Neural cell (in vitro differentiated cells): ENCODE results near the gene RING1. TPM values are rescaled to one million over a fixed set of nuclear protein-coding genes. Genes with fewer than 3 reads are reported as not detected.

Source experiments
- H2AFZ ChIP-seq: fragments of 200-600, 300-800 bp; sonication (generic), shearing (Covaris generic); 2 replicates; pipeline ENCODE4 v1.6.0; 2014; ENCODE audit warnings: low read depth, mild to moderate bottlenecking, antibody characterized with exemption, low read length, moderate library complexity
- H3F3A ChIP-seq: fragments of 200-600 bp; shearing (Covaris generic); 2 replicates; pipeline ENCODE4 v1.6.1; 2016; ENCODE audit warnings: mild to moderate bottlenecking, moderate library complexity, mixed read lengths, antibody characterized with exemption, low read length; ENCODE audit not compliant: insufficient read depth, poor library complexity, severe bottlenecking
- H3K27ac ChIP-seq: fragments of 200-600, 300-800 bp; sonication (generic), shearing (Covaris generic); 2 replicates; pipeline ENCODE4 v1.5.1; 2014; ENCODE audit warnings: mild to moderate bottlenecking, low read length, moderate library complexity
- H3K27me3 ChIP-seq: fragments of 300-800, 200-600 bp; sonication (generic), shearing (Covaris generic); 2 replicates; pipeline ENCODE4 v1.6.0; 2014; ENCODE audit warnings: mild to moderate bottlenecking, low read depth, low read length, moderate library complexity; ENCODE audit not compliant: insufficient read depth
- H3K36me3 ChIP-seq: fragments of 300-800, 200-600 bp; sonication (generic), shearing (Covaris generic); 2 replicates; pipeline ENCODE4 v1.5.1; 2014; ENCODE audit warnings: mild to moderate bottlenecking, antibody characterized with exemption, low read length, moderate library complexity; ENCODE audit not compliant: insufficient read depth
- H3K4me2 ChIP-seq: fragments of 300-800, 200-600 bp; sonication (generic), shearing (Covaris generic); 2 replicates; pipeline ENCODE4 v1.6.0; 2014; ENCODE audit warnings: mild to moderate bottlenecking, low read length
- H3K4me3 ChIP-seq: fragments of 300-800, 200-600 bp; sonication (generic), shearing (Covaris generic); 2 replicates; pipeline ENCODE4 v1.5.1; 2014; ENCODE audit warnings: mild to moderate bottlenecking, low read length, moderate library complexity
- H3K79me2 ChIP-seq: fragments of 200-600 bp; shearing (Covaris generic); replicated peaks from 2 replicates; pipeline ENCODE4 v1.6.0; 2014; ENCODE audit warnings: mild to moderate bottlenecking, low read length, moderate library complexity; ENCODE audit not compliant: insufficient read depth
- H3K9ac ChIP-seq: fragments of 300-800, 200-600 bp; sonication (generic), shearing (Covaris generic); 2 replicates; pipeline ENCODE4 v1.6.1; 2016; ENCODE audit warnings: mild to moderate bottlenecking, low read length, mixed read lengths
- H3K9me2 ChIP-seq: fragments of 200-600 bp; shearing (Covaris generic); 2 replicates; pipeline ENCODE4 v1.6.1; 2016; ENCODE audit warnings: mild to moderate bottlenecking, low read length, mixed read lengths; ENCODE audit not compliant: insufficient read depth
- H3K9me3 ChIP-seq: fragments of 200-600, 300-800 bp; sonication (generic), shearing (Covaris generic); 2 replicates; pipeline ENCODE4 v1.6.1; 2016; ENCODE audit warnings: mild to moderate bottlenecking, mixed run types, low read length, moderate library complexity, mixed read lengths
- H4K20me1 ChIP-seq: fragments of 200-600 bp; shearing (Covaris generic); 2 replicates; pipeline ENCODE4 v1.6.1; 2016; ENCODE audit warnings: mild to moderate bottlenecking, mixed run types; ENCODE audit not compliant: insufficient read depth
- CTCF ChIP-seq: fragments of 450-650 bp; IDR thresholded peaks from 2 replicates; pipeline ENCODE4 v1.5.1; 2014; ENCODE audit warnings: antibody characterized with exemption, mild to moderate bottlenecking, moderate library complexity; ENCODE audit not compliant: poor library complexity, severe bottlenecking
- EP300 ChIP-seq: fragments of 450-650 bp; conservative IDR thresholded peaks from 2 replicates; pipeline ENCODE4 v1.6.1; 2014; ENCODE audit warnings: antibody characterized with exemption, mild to moderate bottlenecking, moderate library complexity; ENCODE audit not compliant: poor library complexity, severe bottlenecking
- EZH2 ChIP-seq: fragments of 200-600, 300-800 bp; shearing (Covaris generic), sonication (generic); IDR thresholded peaks from 2 replicates; pipeline ENCODE4 v1.6.1; 2014; ENCODE audit warnings: antibody characterized with exemption, low read length, borderline replicate concordance, mild to moderate bottlenecking; ENCODE audit not compliant: insufficient read depth, poor library complexity, severe bottlenecking
- MXI1 ChIP-seq: fragments of 450-650 bp; conservative IDR thresholded peaks from 2 replicates; pipeline ENCODE4 v1.6.1; 2014; ENCODE audit warnings: antibody characterized with exemption, mild to moderate bottlenecking; ENCODE audit not compliant: poor library complexity, severe bottlenecking
- POLR2AphosphoS5 ChIP-seq: IDR thresholded peaks from 2 replicates; pipeline ENCODE4 v1.6.1; 2012
- RAD21 ChIP-seq: fragments of 450-650 bp; conservative IDR thresholded peaks from 2 replicates; pipeline ENCODE4 v1.6.1; 2014; ENCODE audit warnings: antibody characterized with exemption, mild to moderate bottlenecking, moderate library complexity
- REST ChIP-seq: IDR thresholded peaks from 2 replicates; pipeline ENCODE4 v1.6.1; 2012; ENCODE audit warnings: borderline replicate concordance
- SMC3 ChIP-seq: fragments of 450-650 bp; conservative IDR thresholded peaks from 2 replicates; pipeline ENCODE4 v1.6.1; 2014; ENCODE audit warnings: antibody characterized with exemption, mild to moderate bottlenecking, moderate library complexity; ENCODE audit not compliant: poor library complexity
- TAF1 ChIP-seq: IDR thresholded peaks from 2 replicates; pipeline ENCODE4 v1.6.1; 2012; ENCODE audit warnings: low read depth
- polyA plus RNA-seq: library from polyadenylated mRNA; depleted of rRNA; stranded (reverse); fragments of >200 nt; gene quantifications from 2 replicates; pipeline ENCODE4 v1.2.3, GENCODE V29; 2014

The RING1 gene
- polyA plus RNA-seq, 1 donor from 2014 or later: 107 TPM

- no peak overlapping the region for H3K27ac ChIP-seq
- no peak overlapping the region for H2AFZ ChIP-seq
- H3F3A ChIP-seq: no peaks in the 10 kb centered on the region
- peak overlapping the region; percentile 62 for H3K4me3 ChIP-seq
- no peak overlapping the region for H3K4me2 ChIP-seq
- no peaks in the 10 kb centered on the region for H3K9me3 ChIP-seq
- H3K79me2 ChIP-seq: peaks cover 15% of the 10 kb centered on the region
- no peak overlapping the region for H3K9ac ChIP-seq
- TF ChIP-seq SMC3 (no peak), EP300 (no peak), POLR2AphosphoS5 (no peak)
- H4K20me1 ChIP-seq: no peaks in the 10 kb centered on the region
- peaks cover 5% of the 10 kb centered on the region for H3K27me3 ChIP-seq
- H3K9me2 ChIP-seq: no peaks in the 10 kb centered on the region
- H3K36me3 ChIP-seq: peaks cover 6% of the 10 kb centered on the region
These were observed 5.7 kb downstream of the RING1 start for GRCh38 chr6:33213989-33214335.

- Histone ChIP-seq H3K4me3 (no peak overlapping the region), H3K4me2 (no peak overlapping the region), H3F3A (no peaks in the 10 kb centered on the region), H3K36me3 (no peaks in the 10 kb centered on the region), H3K9me3 (no peaks in the 10 kb centered on the region), H3K27ac (no peak overlapping the region), H3K9me2 (no peaks in the 10 kb centered on the region), H3K79me2 (no peaks in the 10 kb centered on the region), H2AFZ (no peak overlapping the region), H3K27me3 (peaks cover 5% of the 10 kb centered on the region), H3K9ac (no peak overlapping the region), H4K20me1 (no peaks in the 10 kb centered on the region)
- TF ChIP-seq RAD21: no peak
- no peak for TF ChIP-seq CTCF
- no peak for TF ChIP-seq REST
- TF ChIP-seq EP300: no peak
- TF ChIP-seq EZH2: no peak
- no peak for TF ChIP-seq MXI1
- TF ChIP-seq TAF1: no peak
- no peak for TF ChIP-seq POLR2AphosphoS5
- no peak for TF ChIP-seq SMC3
These were observed 7.2 kb downstream of the RING1 start for GRCh38 chr6:33215271-33216116.
